ENCODE data around the gene BARHL1. TPM values are rescaled to one million over a fixed set of nuclear protein-coding genes. Genes with fewer than 3 reads are reported as not detected.

Gene BARHL1
- total and polyA plus RNA-seq, 9 of the 15 experiments (the other 6 are each of a cell fraction or from before 2014, with no cell fraction given) = not detected

DNA sequence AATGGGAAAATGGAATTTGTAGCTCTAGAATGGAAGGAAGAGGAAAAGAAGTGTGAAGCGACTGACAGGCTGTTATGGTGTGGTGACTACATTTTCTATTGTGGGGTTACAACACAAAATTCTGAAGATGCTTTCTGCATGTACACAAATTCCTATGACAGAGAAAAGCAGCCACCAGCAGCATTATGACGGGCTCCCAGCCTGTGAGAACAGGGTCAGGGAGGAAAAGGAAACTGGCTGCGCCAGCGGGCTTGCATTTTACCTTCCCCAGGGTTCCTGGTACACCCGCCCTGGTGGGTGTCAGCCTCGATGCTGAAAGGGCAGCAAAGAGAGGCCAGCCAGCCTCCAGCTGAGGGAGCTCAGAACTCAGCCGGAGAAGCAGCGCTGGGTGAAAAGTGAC lies 46.3 kb downstream of the BARHL1 start:
- no peak overlapping the region for H3K27ac ChIP-seq (ENCODE audit: extremely low read depth, low read depth, low read length)
- no peak overlapping the region for H3K4me2 ChIP-seq (ENCODE audit: insufficient read depth, low read length)
- DNase-seq (ENCODE audit: extremely low read depth in 1 of 4, low spot score in 3 of 4) = no peak
- H3K4me1 ChIP-seq (replicated peaks in 1 of 2; ENCODE audit: control insufficient read depth in 2 of 2, insufficient read depth in 2 of 2, low read length in 2 of 2) = no peaks in the 10 kb centered on the region
- FAIRE-seq = no peak
- BruUV-seq (replicated peaks) = no TSS peak
- H3K4me3 ChIP-seq = no peak overlapping the region
- H2AFZ ChIP-seq (ENCODE audit: low read depth, low read length) = no peak overlapping the region
- H3K9me1 ChIP-seq (ENCODE audit: control insufficient read depth, insufficient read depth, low read length) = no peaks in the 10 kb centered on the region
- no peaks in the 10 kb centered on the region for H3K9me3 ChIP-seq (replicated peaks; ENCODE audit: control insufficient read depth, insufficient read depth, low read depth, low read length)
- intact Hi-C loops (cut with micrococcal nuclease) = no loop called here
- no peaks in the 10 kb centered on the region for H3K27me3 ChIP-seq (ENCODE audit: control insufficient read depth in 2 of 2, insufficient read depth in 2 of 2, low read length in 2 of 2)
- WGBS (ENCODE audit: insufficient coverage, low coverage, missing lambda C conversion rate) = 93% methylated on average over 8 of the region's 8 CpGs
- no peak overlapping the region for H3K9ac ChIP-seq (ENCODE audit: insufficient read depth in 1 of 2, low read depth in 2 of 2, low read length in 2 of 2)
- ChIA-PET POLR2A (no interaction called here), CTCF (ENCODE audit: low intra/inter-chr PET ratio) (no interaction called here)
- no peak for TF ChIP-seq SP1 (CRISPR knock-in tag; IDR thresholded peaks at IDR 0.05)
- 0 out of 2 replicates have a peak, but pooled peaks cover 4% of the 10 kb centered on the region for H4K20me1 ChIP-seq (replicated peaks; ENCODE audit: control insufficient read depth, insufficient read depth, low read length)
- H3K79me2 ChIP-seq (ENCODE audit: control insufficient read depth, insufficient read depth, low read length) = no peaks in the 10 kb centered on the region
- peaks cover 83% of the 10 kb centered on the region for H3K36me3 ChIP-seq (ENCODE audit: control insufficient read depth, insufficient read depth, low read length)
- no peak for ATAC-seq
- in situ Hi-C loops (cut with MboI) = no loop called here

DNA sequence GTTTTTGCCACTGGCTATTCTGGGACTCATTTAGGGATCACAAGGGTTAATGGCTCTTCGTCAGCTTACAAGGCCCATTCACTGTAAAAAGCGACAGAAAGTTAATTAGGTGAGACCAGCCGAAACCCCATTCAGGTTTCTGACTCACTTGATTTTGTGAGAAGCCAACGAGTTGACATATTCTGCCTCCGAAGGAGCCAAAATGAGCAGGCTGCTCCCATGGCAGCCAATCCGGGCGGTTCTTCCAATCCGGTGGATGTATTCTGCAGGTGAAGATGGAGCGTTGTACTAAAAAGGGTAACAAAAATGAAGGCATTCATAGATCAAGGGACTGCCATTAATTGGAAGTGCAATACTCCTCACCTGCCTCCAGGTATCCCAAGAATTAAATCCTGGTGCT lies 47.7 kb downstream of the BARHL1 start:
- WGBS (ENCODE audit: insufficient coverage, low coverage, missing lambda C conversion rate) = 95% methylated on average over 9 of the region's 9 CpGs
- H3K27me3 ChIP-seq (ENCODE audit: control insufficient read depth in 2 of 2, insufficient read depth in 2 of 2, low read length in 2 of 2) = no peaks in the 10 kb centered on the region
- ATAC-seq (no peak), DNase-seq (ENCODE audit: extremely low read depth in 1 of 4, low spot score in 3 of 4) (no peak), FAIRE-seq (no peak)
- H4K20me1 ChIP-seq (replicated peaks; ENCODE audit: control insufficient read depth, insufficient read depth, low read length) = 0 out of 2 replicates have a peak, but pooled peaks cover 4% of the 10 kb centered on the region
- no peaks in the 10 kb centered on the region for H3K79me2 ChIP-seq (ENCODE audit: control insufficient read depth, insufficient read depth, low read length)
- H3K9ac ChIP-seq (ENCODE audit: insufficient read depth in 1 of 2, low read depth in 2 of 2, low read length in 2 of 2) = no peak overlapping the region
- POLR2A ChIA-PET = interaction anchor here (0.8 kb wide), 1 partner anchor 1374 kb away, joined by 4 read pairs; no protein-coding TSS in a partner anchor
- no peaks in the 10 kb centered on the region for H3K9me3 ChIP-seq (replicated peaks; ENCODE audit: control insufficient read depth, insufficient read depth, low read depth, low read length)
- H3K4me3 ChIP-seq = no peak overlapping the region
- CTCF ChIA-PET (ENCODE audit: low intra/inter-chr PET ratio) = no interaction called here
- no peaks in the 10 kb centered on the region for H3K4me1 ChIP-seq (replicated peaks in 1 of 2; ENCODE audit: control insufficient read depth in 2 of 2, insufficient read depth in 2 of 2, low read length in 2 of 2)
- no peak overlapping the region for H3K27ac ChIP-seq (ENCODE audit: extremely low read depth, low read depth, low read length)
- H3K36me3 ChIP-seq (ENCODE audit: control insufficient read depth, insufficient read depth, low read length) = peaks cover 82% of the 10 kb centered on the region; the same call in 2 of the 3 replicates
- in situ Hi-C loops (cut with MboI) = no loop called here
- no peak overlapping the region for H3K4me2 ChIP-seq (ENCODE audit: insufficient read depth, low read length)
- no TSS peak for BruUV-seq (replicated peaks)
- intact Hi-C loops (cut with micrococcal nuclease) = no loop called here
- H3K9me1 ChIP-seq (ENCODE audit: control insufficient read depth, insufficient read depth, low read length) = no peaks in the 10 kb centered on the region
- no peak overlapping the region for H2AFZ ChIP-seq (ENCODE audit: low read depth, low read length)
- TF ChIP-seq EGR1 (conservative IDR thresholded peaks at IDR 0.05) = no peak
- TF ChIP-seq, protein P1, sequence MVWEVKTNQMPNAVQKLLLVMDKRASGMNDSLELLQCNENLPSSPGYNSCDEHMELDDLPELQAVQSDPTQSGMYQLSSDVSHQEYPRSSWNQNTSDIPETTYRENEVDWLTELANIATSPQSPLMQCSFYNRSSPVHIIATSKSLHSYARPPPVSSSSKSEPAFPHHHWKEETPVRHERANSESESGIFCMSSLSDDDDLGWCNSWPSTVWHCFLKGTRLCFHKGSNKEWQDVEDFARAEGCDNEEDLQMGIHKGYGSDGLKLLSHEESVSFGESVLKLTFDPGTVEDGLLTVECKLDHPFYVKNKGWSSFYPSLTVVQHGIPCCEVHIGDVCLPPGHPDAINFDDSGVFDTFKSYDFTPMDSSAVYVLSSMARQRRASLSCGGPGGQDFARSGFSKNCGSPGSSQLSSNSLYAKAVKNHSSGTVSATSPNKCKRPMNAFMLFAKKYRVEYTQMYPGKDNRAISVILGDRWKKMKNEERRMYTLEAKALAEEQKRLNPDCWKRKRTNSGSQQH (CRISPR knock-in tag; IDR thresholded peaks at IDR 0.05) = no peak
- no peak for TF ChIP-seq SETDB1 (IDR thresholded peaks at IDR 0.05; ENCODE audit: low read length)
- TF ChIP-seq SREBF1 (IDR thresholded peaks at IDR 0.05; ENCODE audit: borderline replicate concordance, low read depth, low read length) = no peak
- TF ChIP-seq, protein P2, sequence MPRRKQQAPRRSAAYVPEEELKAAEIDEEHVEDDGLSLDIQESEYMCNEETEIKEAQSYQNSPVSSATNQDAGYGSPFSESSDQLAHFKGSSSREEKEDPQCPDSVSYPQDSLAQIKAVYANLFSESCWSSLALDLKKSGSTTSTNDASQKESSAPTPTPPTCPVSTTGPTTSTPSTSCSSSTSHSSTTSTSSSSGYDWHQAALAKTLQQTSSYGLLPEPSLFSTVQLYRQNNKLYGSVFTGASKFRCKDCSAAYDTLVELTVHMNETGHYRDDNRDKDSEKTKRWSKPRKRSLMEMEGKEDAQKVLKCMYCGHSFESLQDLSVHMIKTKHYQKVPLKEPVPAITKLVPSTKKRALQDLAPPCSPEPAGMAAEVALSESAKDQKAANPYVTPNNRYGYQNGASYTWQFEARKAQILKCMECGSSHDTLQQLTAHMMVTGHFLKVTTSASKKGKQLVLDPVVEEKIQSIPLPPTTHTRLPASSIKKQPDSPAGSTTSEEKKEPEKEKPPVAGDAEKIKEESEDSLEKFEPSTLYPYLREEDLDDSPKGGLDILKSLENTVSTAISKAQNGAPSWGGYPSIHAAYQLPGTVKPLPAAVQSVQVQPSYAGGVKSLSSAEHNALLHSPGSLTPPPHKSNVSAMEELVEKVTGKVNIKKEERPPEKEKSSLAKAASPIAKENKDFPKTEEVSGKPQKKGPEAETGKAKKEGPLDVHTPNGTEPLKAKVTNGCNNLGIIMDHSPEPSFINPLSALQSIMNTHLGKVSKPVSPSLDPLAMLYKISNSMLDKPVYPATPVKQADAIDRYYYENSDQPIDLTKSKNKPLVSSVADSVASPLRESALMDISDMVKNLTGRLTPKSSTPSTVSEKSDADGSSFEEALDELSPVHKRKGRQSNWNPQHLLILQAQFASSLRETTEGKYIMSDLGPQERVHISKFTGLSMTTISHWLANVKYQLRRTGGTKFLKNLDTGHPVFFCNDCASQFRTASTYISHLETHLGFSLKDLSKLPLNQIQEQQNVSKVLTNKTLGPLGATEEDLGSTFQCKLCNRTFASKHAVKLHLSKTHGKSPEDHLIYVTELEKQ (CRISPR knock-in tag; IDR thresholded peaks at IDR 0.05) = no peak
- TF ChIP-seq, protein P3, sequence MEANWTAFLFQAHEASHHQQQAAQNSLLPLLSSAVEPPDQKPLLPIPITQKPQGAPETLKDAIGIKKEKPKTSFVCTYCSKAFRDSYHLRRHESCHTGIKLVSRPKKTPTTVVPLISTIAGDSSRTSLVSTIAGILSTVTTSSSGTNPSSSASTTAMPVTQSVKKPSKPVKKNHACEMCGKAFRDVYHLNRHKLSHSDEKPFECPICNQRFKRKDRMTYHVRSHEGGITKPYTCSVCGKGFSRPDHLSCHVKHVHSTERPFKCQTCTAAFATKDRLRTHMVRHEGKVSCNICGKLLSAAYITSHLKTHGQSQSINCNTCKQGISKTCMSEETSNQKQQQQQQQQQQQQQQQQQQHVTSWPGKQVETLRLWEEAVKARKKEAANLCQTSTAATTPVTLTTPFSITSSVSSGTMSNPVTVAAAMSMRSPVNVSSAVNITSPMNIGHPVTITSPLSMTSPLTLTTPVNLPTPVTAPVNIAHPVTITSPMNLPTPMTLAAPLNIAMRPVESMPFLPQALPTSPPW (CRISPR knock-in tag; IDR thresholded peaks at IDR 0.05) = no peak

Measured in K562 (cell line).